OCI-LY7 (cell line): Measurements from ENCODE around the gene PFAS. TPM values are rescaled to one million over a fixed set of nuclear protein-coding genes. Genes with fewer than 3 reads are reported as not detected.
"Not testable (repeated sequence)": the region's sequence is repeated elsewhere in the genome, so short reads cannot be mapped to it uniquely, and the experiment has no call there.

Experiments
- BruUV-seq: library from RNA; stranded (reverse); fragments of 400-500 nt; replicated peaks from 2 replicates; lab custom pipeline; 2021; lab: Mats Ljungman, UMichigan
- CTCF ChIA-PET: fragments of 300-600 bp; sonication (Branson Sonifier 250); formaldehyde crosslinking; loops from one replicate; lab custom pipeline; 2022; ENCODE audit warnings: antibody characterized with exemption; ENCODE audit not compliant: unreplicated experiment; lab: Charles Lee
- POLR2A ChIA-PET: fragments of 300-600 bp; sonication (Branson Sonifier 250); formaldehyde crosslinking; loops from one replicate; lab custom pipeline; 2022; ENCODE audit warnings: antibody characterized with exemption; lab: Charles Lee
- DNase-seq: peaks from one replicate; pipeline ENCODE4 v3.0.0-alpha.2; 2015; ENCODE audit warnings: low spot score
- H2AFZ ChIP-seq: fragments of 200-600 bp; sonication (generic), shearing (Covaris generic); 2 replicates; pipeline ENCODE4 v1.6.1; 2014; ENCODE audit warnings: mild to moderate bottlenecking, antibody characterized with exemption, low read length, moderate library complexity
- H3K27ac ChIP-seq: fragments of 200-600 bp; sonication (generic); 2 replicates; pipeline ENCODE4 v1.5.1; 2014; ENCODE audit warnings: mixed run types, low read depth, mild to moderate bottlenecking, moderate library complexity, low read length, inconsistent platforms; ENCODE audit not compliant: poor library complexity, severe bottlenecking
- H3K36me3 ChIP-seq: fragments of 200-600 bp; sonication (generic); 2 replicates; pipeline ENCODE4 v1.6.1; 2014; ENCODE audit warnings: mild to moderate bottlenecking, antibody characterized with exemption, low read length, moderate library complexity, mixed read lengths; ENCODE audit not compliant: insufficient read depth
- H3K4me1 ChIP-seq: fragments of 200-600 bp; sonication (generic); 2 replicates; pipeline ENCODE4 v1.5.1; 2014; ENCODE audit warnings: mild to moderate bottlenecking, low read length; ENCODE audit not compliant: insufficient read depth, poor library complexity, severe bottlenecking
- H3K4me2 ChIP-seq: fragments of 200-600 bp; sonication (generic); 2 replicates; pipeline ENCODE4 v1.6.1; 2014; ENCODE audit warnings: mild to moderate bottlenecking, low read length
- H3K4me3 ChIP-seq: fragments of 200-600 bp; sonication (generic); 2 replicates; pipeline ENCODE4 v1.5.1; 2014; ENCODE audit warnings: mild to moderate bottlenecking, low read depth, low read length; ENCODE audit not compliant: poor library complexity, severe bottlenecking
- H3K79me2 ChIP-seq: fragments of 200-600 bp; sonication (generic); 2 replicates; pipeline ENCODE4 v1.6.1; 2016; ENCODE audit warnings: low read depth, mild to moderate bottlenecking, low read length, moderate library complexity, mixed read lengths; ENCODE audit not compliant: insufficient read depth
- H3K9me2 ChIP-seq: fragments of 200-600 bp; sonication (generic); 2 replicates; pipeline ENCODE4 v1.6.1; 2016; ENCODE audit warnings: mild to moderate bottlenecking, low read length, mixed read lengths; ENCODE audit not compliant: insufficient read depth
- H3K9me3 ChIP-seq: fragments of 200-600 bp; sonication (generic); 2 replicates; pipeline ENCODE4 v1.6.1; 2014; ENCODE audit warnings: mild to moderate bottlenecking, mixed run types, low read length, mixed read lengths
- H4K20me1 ChIP-seq: fragments of 200-600 bp; sonication (generic); 2 replicates; pipeline ENCODE4 v1.6.1; 2014; ENCODE audit warnings: mild to moderate bottlenecking, antibody characterized with exemption, low read length, moderate library complexity, mixed read lengths; ENCODE audit not compliant: insufficient read depth
- EZH2phosphoT487 ChIP-seq: fragments of 200-600 bp; sonication (generic); IDR thresholded peaks from 2 replicates; pipeline ENCODE4 v1.6.1; 2018; ENCODE audit warnings: low read depth, borderline replicate concordance, mild to moderate bottlenecking, mixed run types, antibody characterized with exemption, low read length, moderate library complexity, mixed read lengths
- intact Hi-C: fragments of 100-400 bp; cut with micrococcal nuclease; formaldehyde crosslinking; loops from one replicate; pipeline ENCODE4 v1.10.0; 2022; ENCODE audit not compliant: unreplicated experiment
- total RNA-seq, 2 experiments: library from RNA; depleted of rRNA in 1 of 2; stranded (reverse); fragments of >200 nt in 1 of 2; shearing (Covaris generic) in 1 of 2; gene quantifications; 2 replicates each; pipeline ENCODE4 v1.2.3, GENCODE V29; 2014 to 2022
- TF ChIP-seq, protein P1 (sequence below): fragments of 200-600 bp; sonication (generic); conservative IDR thresholded peaks from 2 replicates; pipeline ENCODE4 v1.5.1; 2014; ENCODE audit warnings: mild to moderate bottlenecking, antibody characterized with exemption, low read length, moderate library complexity, mixed read lengths

Gene PFAS
- total RNA-seq, 2 experiments from 2014 or later, result 114 to 180 TPM

DNA sequence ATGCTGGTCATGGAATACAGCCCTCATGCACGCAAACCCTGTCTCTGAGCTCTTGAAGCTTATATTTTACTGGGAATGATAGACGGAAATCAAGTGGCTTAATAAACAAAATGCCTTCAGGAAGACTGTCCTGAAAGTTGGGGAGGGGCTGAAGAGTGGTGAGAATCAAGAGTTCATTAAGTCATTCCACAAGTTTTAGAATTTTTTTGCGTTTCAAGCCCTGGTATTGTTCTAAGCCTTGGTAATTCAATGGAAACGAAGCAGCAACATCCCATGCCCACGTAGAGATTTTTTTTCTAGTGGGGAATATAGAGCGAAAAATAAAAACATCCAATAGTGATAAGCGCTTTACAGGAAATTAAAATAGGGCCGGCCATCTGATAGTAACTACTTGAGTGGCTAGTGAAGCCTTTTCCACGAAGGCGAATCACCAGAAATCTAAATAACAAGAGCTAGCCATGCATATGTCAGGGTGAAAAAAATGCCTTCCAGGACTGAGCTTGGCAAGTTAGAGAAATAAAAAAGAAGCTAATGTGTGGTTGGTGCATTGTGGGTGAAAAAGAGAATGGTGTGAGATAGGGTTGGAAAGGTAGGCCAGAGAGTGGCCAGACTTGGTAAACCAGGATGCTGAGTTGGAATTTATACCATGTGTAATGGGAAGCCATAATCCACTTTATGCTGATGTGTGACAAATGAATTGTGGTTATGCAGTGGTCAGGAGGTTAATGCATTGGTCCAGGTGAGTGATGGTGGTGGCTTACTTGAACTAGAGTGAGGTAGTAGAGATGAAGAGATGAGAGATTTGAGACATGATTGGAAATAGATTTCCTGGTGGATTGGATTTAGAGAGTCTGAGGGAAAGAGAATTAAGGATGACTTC, 772 bp downstream of the PFAS start:
- Histone ChIP-seq H3K4me3 (peak overlapping the region; percentile 87), H3K9me3 (no peaks in the 10 kb centered on the region), H3K27ac (peak overlapping the region; percentile 99), H4K20me1 (no peaks in the 10 kb centered on the region), H2AFZ (peak overlapping the region; percentile 58; the same call in 1 of the 2 replicates), H3K36me3 (peaks cover 37% of the 10 kb centered on the region), H3K4me1 (peaks cover 32% of the 10 kb centered on the region), H3K9me2 (no peaks in the 10 kb centered on the region), H3K4me2 (peak overlapping the region; percentile 89), H3K79me2 (peaks cover 57% of the 10 kb centered on the region)
- TF ChIP-seq, protein P1, sequence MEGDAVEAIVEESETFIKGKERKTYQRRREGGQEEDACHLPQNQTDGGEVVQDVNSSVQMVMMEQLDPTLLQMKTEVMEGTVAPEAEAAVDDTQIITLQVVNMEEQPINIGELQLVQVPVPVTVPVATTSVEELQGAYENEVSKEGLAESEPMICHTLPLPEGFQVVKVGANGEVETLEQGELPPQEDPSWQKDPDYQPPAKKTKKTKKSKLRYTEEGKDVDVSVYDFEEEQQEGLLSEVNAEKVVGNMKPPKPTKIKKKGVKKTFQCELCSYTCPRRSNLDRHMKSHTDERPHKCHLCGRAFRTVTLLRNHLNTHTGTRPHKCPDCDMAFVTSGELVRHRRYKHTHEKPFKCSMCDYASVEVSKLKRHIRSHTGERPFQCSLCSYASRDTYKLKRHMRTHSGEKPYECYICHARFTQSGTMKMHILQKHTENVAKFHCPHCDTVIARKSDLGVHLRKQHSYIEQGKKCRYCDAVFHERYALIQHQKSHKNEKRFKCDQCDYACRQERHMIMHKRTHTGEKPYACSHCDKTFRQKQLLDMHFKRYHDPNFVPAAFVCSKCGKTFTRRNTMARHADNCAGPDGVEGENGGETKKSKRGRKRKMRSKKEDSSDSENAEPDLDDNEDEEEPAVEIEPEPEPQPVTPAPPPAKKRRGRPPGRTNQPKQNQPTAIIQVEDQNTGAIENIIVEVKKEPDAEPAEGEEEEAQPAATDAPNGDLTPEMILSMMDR, result no peak
- no peak for TF ChIP-seq EZH2phosphoT487
- POLR2A ChIA-PET, result interaction anchor here (0.6 to 1.7 kb wide), 12 partner anchors 10 to 373 kb away, joined by 3 to 7 read pairs (median 4); partner anchors contain the start of genes RANGRF and SLC25A35
- intact Hi-C loops, result loop anchor here (2.0 to 5.0 kb wide), 3 partner anchors 38 to 132 kb away; partner anchors contain the start of genes AURKB and RPL26
- TSS peak; percentile 80 for BruUV-seq
- CTCF ChIA-PET, result no interaction called here
- DNase-seq, result no peak

DNA sequence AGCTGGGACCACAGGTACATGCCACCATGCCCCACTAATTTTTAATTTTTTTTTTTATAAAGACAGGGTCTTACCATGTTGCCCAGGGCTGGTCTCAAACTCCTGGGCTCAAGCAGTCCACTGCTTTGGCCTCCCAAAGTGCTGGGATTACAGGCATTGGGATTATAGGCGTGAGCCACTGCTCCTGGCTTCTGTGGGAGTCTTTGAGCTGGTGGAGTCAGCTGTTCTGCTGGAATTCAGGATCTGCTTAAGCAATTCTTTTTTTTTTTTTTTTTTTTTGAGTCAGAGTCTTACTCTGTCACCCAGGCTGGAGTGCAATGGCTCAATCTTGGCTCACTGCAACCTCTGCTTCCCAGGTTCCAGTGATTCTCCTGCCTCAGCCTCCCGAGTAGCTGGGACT, 2.3 kb downstream of the PFAS start:
- H3K9me2 ChIP-seq, H2AFZ ChIP-seq, BruUV-seq, intact Hi-C loops, H3K4me3 ChIP-seq, H4K20me1 ChIP-seq, DNase-seq, H3K27ac ChIP-seq, H3K9me3 ChIP-seq, H3K4me2 ChIP-seq: not testable (repeated sequence)
- H3K36me3 ChIP-seq, result peaks cover 44% of the 10 kb centered on the region
- ChIA-PET CTCF (interaction anchor here (0.5 kb wide), 1 partner anchor 32 kb away, joined by 3 read pairs; no protein-coding TSS in a partner anchor), POLR2A (interaction anchor here (1.0 kb wide), 1 partner anchor 37 kb away, joined by 4 read pairs; the partner anchor contains the start of gene RANGRF)
- H3K79me2 ChIP-seq, result peaks cover 43% of the 10 kb centered on the region
- peaks cover 17% of the 10 kb centered on the region for H3K4me1 ChIP-seq

DNA sequence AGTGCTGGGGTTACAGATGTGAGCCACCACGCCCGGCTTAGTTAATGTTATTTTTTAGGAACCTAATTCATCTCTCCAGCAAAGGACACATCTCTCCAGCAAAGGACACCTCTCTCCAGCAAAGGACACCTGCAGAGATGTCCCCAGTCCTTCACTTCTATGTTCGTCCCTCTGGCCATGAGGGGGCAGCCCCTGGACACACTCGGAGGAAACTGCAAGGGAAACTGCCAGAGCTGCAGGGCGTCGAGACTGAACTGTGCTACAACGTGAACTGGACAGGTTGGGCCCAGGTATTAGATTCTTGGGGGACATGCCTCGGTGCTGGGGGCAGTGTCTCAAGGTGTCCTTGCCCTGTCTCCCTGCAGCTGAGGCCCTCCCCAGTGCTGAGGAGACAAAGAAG, 4.7 kb downstream of the PFAS start:
- no peak overlapping the region for H3K27ac ChIP-seq
- BruUV-seq, result no TSS peak
- H3K36me3 ChIP-seq, result peaks cover 65% of the 10 kb centered on the region
- no peak overlapping the region for H2AFZ ChIP-seq
- no peaks in the 10 kb centered on the region for H3K9me2 ChIP-seq
- DNase-seq, result peak; percentile 18
- H3K4me3 ChIP-seq, result no peak overlapping the region
- CTCF ChIA-PET, result no interaction called here
- intact Hi-C loops, result no loop called here
- H3K9me3 ChIP-seq, result no peaks in the 10 kb centered on the region
- peaks cover 10% of the 10 kb centered on the region for H3K4me1 ChIP-seq
- H4K20me1 ChIP-seq, result no peaks in the 10 kb centered on the region
- POLR2A ChIA-PET, result no interaction called here
- TF ChIP-seq EZH2phosphoT487, result no peak
- TF ChIP-seq, protein P1, result peak; percentile 55
- no peak overlapping the region for H3K4me2 ChIP-seq
- H3K79me2 ChIP-seq, result peaks cover 43% of the 10 kb centered on the region
